Calu3 (cell line): ENCODE results near the gene SWT1. TPM values are rescaled to one million over a fixed set of nuclear protein-coding genes. Genes with fewer than 3 reads are reported as not detected.
"Not testable (repeated sequence)": the region's sequence is repeated elsewhere in the genome, so short reads cannot be mapped to it uniquely, and the experiment has no call there.

Experiments used
- BruUV-seq: library from RNA; stranded (reverse); fragments of 400-500 nt; replicated peaks from 2 replicates; lab custom pipeline; 2021; lab: Mats Ljungman, UMichigan
- CTCF ChIA-PET: fragments of 300-600 bp; sonication (Branson Sonifier 250); formaldehyde crosslinking; loops from one replicate; lab custom pipeline; 2022; ENCODE audit warnings: antibody characterized with exemption; lab: Charles Lee
- DNase-seq: peaks from one replicate; pipeline ENCODE4 v3.0.0; 2022
- H3K27ac Mint-ChIP-seq: one replicate; pipeline ENCODE4 v1.8.0; 2022; ENCODE audit warnings: mixed read lengths; ENCODE audit not compliant: unreplicated experiment
- H3K27me3 Mint-ChIP-seq: one replicate; pipeline ENCODE4 v1.8.0; 2022; ENCODE audit warnings: mixed read lengths; ENCODE audit not compliant: unreplicated experiment
- H3K36me3 Mint-ChIP-seq: one replicate; pipeline ENCODE4 v1.8.0; 2022; ENCODE audit warnings: mild to moderate bottlenecking, moderate library complexity, mixed read lengths; ENCODE audit not compliant: insufficient read depth, unreplicated experiment
- H3K4me1 Mint-ChIP-seq: one replicate; pipeline ENCODE4 v1.8.0; 2022; ENCODE audit warnings: mild to moderate bottlenecking, low read depth, mixed read lengths; ENCODE audit not compliant: unreplicated experiment
- H3K4me3 Mint-ChIP-seq: one replicate; pipeline ENCODE4 v1.8.0; 2022; ENCODE audit warnings: mild to moderate bottlenecking, low read depth, moderate library complexity, mixed read lengths; ENCODE audit not compliant: unreplicated experiment
- H3K9me3 Mint-ChIP-seq: one replicate; pipeline ENCODE4 v1.8.0; 2022; ENCODE audit warnings: low read depth, mixed read lengths; ENCODE audit not compliant: unreplicated experiment
- intact Hi-C: fragments of 100-400 bp; cut with micrococcal nuclease; formaldehyde crosslinking; loops from one replicate; pipeline ENCODE4 v1.10.0; 2022; ENCODE audit not compliant: unreplicated experiment
- total RNA-seq: library from RNA; stranded (reverse); gene quantifications from 2 replicates; pipeline ENCODE4 v1.2.3, GENCODE V29; 2022
- TF ChIP-seq, protein P1 (sequence below): fragments of 200-600 bp; IDR thresholded peaks from one replicate; pipeline ENCODE4 v1.8.0; 2022; ENCODE audit warnings: antibody characterized with exemption; ENCODE audit not compliant: unreplicated experiment

Gene SWT1
- total RNA-seq, 1 experiment from 2014 or later = 2.9 TPM

DNA sequence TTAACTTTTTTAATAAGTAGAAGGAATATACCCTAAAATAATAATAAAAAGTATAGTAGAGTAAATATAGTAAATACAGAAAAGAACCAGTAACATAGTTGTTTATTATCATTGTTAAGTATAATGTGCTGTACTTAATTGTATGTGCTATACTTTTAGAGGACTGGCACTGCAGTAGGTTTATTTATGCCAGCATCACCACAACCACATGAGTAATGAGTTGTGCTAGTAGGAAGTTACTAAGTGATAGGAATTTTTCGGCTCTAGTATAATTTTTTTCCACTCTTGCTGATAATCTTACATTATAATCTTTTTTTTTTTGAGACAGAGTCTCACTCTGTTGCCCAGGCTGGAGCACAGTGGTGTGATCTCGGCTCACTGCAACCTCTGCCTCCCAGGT, 88.5 kb downstream of the SWT1 start:
- Mint-ChIP-seq H3K36me3 (no peaks in the 10 kb centered on the region), H3K27me3 (no peaks in the 10 kb centered on the region), H3K27ac (no peak overlapping the region), H3K4me1 (no peaks in the 10 kb centered on the region), H3K9me3 (no peaks in the 10 kb centered on the region), H3K4me3 (no peak overlapping the region)
- CTCF ChIA-PET = no interaction called here
- no TSS peak for BruUV-seq
- intact Hi-C loops = no loop called here
- TF ChIP-seq, protein P1, sequence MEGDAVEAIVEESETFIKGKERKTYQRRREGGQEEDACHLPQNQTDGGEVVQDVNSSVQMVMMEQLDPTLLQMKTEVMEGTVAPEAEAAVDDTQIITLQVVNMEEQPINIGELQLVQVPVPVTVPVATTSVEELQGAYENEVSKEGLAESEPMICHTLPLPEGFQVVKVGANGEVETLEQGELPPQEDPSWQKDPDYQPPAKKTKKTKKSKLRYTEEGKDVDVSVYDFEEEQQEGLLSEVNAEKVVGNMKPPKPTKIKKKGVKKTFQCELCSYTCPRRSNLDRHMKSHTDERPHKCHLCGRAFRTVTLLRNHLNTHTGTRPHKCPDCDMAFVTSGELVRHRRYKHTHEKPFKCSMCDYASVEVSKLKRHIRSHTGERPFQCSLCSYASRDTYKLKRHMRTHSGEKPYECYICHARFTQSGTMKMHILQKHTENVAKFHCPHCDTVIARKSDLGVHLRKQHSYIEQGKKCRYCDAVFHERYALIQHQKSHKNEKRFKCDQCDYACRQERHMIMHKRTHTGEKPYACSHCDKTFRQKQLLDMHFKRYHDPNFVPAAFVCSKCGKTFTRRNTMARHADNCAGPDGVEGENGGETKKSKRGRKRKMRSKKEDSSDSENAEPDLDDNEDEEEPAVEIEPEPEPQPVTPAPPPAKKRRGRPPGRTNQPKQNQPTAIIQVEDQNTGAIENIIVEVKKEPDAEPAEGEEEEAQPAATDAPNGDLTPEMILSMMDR = no peak
- DNase-seq = no peak

DNA sequence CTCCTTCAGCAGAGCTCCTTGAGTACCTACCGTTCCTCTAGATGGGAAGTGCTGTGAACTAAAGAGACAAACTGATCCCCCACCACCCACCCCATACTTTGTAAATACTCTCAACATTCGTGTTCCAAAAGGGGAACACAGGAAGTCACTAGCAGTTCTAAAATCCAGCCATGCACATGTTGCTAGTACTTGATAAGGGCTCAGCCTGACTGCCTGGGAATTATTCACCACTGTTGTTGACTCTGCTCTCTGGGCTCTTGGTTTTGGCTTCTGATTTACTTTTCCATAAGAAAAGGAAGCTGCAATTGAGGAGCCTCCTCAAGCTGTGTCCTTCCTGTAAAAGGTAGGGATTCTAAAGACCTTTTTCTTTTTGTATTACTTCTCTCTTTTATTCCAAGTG, 92.6 kb downstream of the SWT1 start:
- no TSS peak for BruUV-seq

GRCh38 chr1:185250063-185250462, 93.1 kb downstream of the SWT1 start:
- H3K4me1 Mint-ChIP-seq = no peaks in the 10 kb centered on the region
- no peak overlapping the region for H3K4me3 Mint-ChIP-seq
- CTCF ChIA-PET = interaction anchor here (1.2 kb wide), 1 partner anchor 10 kb away, joined by 3 read pairs; no protein-coding TSS in a partner anchor
- TF ChIP-seq, protein P1 = no peak
- intact Hi-C loops = no loop called here
- peaks cover 3% of the 10 kb centered on the region for H3K9me3 Mint-ChIP-seq
- no peak overlapping the region for H3K27ac Mint-ChIP-seq
- DNase-seq = no peak
- H3K27me3 Mint-ChIP-seq = no peaks in the 10 kb centered on the region
- H3K36me3 Mint-ChIP-seq = no peaks in the 10 kb centered on the region
- BruUV-seq = no TSS peak

More for the DNA sequence above, 92.6 kb downstream of the SWT1 start:
- Mint-ChIP-seq H3K4me1 (no peaks in the 10 kb centered on the region), H3K4me3 (no peak overlapping the region), H3K27me3 (no peaks in the 10 kb centered on the region), H3K9me3 (no peaks in the 10 kb centered on the region), H3K27ac (no peak overlapping the region), H3K36me3 (no peaks in the 10 kb centered on the region)
- DNase-seq = no peak
- intact Hi-C loops = no loop called here
- CTCF ChIA-PET = no interaction called here
- TF ChIP-seq, protein P1 = no peak

DNA sequence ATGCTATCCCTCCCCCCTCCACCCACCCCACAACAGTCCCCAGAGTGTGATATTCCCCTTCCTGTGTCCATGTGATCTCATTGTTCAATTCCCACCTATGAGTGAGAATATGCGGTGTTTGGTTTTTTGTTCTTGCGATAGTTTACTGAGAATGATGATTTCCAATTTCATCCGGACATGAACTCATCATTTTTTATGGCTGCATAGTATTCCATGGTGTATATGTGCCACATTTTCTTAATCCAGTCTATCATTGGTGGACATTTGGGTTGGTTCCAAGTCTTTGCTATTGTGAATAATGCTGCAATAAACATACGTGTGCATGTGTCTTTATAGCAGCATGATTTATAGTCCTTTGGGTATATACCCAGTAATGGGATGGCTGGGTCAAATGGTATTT, 95.0 kb downstream of the SWT1 start:
- BruUV-seq, H3K27me3 Mint-ChIP-seq, H3K4me1 Mint-ChIP-seq, H3K9me3 Mint-ChIP-seq, CTCF ChIA-PET, H3K4me3 Mint-ChIP-seq, DNase-seq, H3K36me3 Mint-ChIP-seq, intact Hi-C loops, H3K27ac Mint-ChIP-seq: not testable (repeated sequence)

- DNase-seq, intact Hi-C loops, BruUV-seq, H3K27me3 Mint-ChIP-seq, CTCF ChIA-PET, H3K4me3 Mint-ChIP-seq, H3K36me3 Mint-ChIP-seq, H3K9me3 Mint-ChIP-seq, H3K4me1 Mint-ChIP-seq, H3K27ac Mint-ChIP-seq: not testable (repeated sequence)
These were observed 95.4 kb downstream of the SWT1 start for GRCh38 chr1:185252404-185252803.

GRCh38 chr1:185255595-185255994, 98.6 kb downstream of the SWT1 start:
- peaks cover 25% of the 10 kb centered on the region for H3K4me1 Mint-ChIP-seq
- DNase-seq, intact Hi-C loops, CTCF ChIA-PET, BruUV-seq, H3K27me3 Mint-ChIP-seq, H3K36me3 Mint-ChIP-seq, H3K27ac Mint-ChIP-seq, H3K4me3 Mint-ChIP-seq, H3K9me3 Mint-ChIP-seq: not testable (repeated sequence)

DNA sequence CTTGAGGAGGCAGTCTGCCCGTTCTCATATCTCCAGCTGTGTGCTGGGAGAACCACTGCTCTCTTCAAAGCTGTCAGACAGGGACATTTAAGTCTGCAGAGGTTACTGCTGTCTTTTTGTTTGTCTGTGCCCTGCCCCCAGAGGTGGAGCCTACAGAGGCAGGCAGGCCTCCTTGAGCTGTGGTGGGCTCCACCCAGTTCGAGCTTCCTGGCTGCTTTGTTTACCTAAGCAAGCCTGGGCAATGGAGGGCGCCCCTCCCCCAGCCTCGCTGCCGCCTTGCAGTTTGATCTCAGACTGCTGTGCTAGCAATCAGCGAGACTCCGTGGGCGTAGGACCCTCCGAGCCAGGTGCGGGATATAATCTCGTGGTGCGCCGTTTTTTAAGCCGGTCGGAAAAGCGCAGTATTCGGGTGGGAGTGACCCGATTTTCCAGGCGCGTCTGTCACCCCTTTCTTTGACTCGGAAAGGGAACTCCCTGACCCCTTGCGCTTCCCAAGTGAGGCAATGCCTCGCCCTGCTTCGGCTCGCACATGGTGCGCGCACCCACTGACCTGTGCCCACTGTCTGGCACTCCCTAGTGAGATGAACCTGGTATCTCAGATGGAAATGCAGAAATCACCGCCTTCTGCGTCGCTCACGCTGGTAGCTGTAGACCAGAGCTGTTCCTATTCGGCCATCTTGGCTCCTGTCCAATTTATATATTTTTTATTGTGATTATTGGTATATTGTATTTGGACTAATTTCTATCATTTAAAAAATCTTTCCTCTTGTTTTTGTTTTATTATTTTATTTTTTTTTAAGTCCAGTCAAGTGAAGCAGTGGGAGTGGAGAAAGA, 100.4 kb downstream of the SWT1 start:
- H3K36me3 Mint-ChIP-seq, H3K27ac Mint-ChIP-seq, H3K27me3 Mint-ChIP-seq, DNase-seq, BruUV-seq, intact Hi-C loops, H3K9me3 Mint-ChIP-seq, H3K4me3 Mint-ChIP-seq, CTCF ChIA-PET: not testable (repeated sequence)
- peaks cover 32% of the 10 kb centered on the region for H3K4me1 Mint-ChIP-seq
